K562 (cell line): ENCODE measurements around the gene ZC3H7B. TPM values are rescaled to one million over a fixed set of nuclear protein-coding genes. Genes with fewer than 3 reads are reported as not detected.

ENCODE experiments used
- CGGBP1 ChIP-seq: fragments of 250-450 bp; sonication (Bioruptor Pico); IDR thresholded peaks from 2 replicates; pipeline ENCODE4 v1.9.0; 2021; ENCODE audit warnings: mild to moderate bottlenecking
- HINFP ChIP-seq: fragments of 450-650 bp; conservative IDR thresholded peaks from 2 replicates; pipeline ENCODE4 v1.6.1; 2016; ENCODE audit warnings: missing genetic modification characterization, low read depth, mild to moderate bottlenecking, control low read depth, missing compliant biosample characterization
- MYNN ChIP-seq, 2 experiments: sonication (generic); formaldehyde crosslinking in 1 of 2; IDR thresholded peaks; 2 replicates each; pipeline versions ENCODE4 v1.5.0 to v1.6.1; 2016 to 2020; ENCODE audit warnings: antibody characterized with exemption in 1 of 2, missing genetic modification reagents in 1 of 2
- NCOA2 ChIP-seq, 2 experiments: fragments of 450-650 bp; IDR thresholded peaks; 2 replicates each; pipeline ENCODE4 v1.6.1; 2018; ENCODE audit warnings: mild to moderate bottlenecking in 2 of 2, moderate library complexity in 1 of 2; ENCODE audit not compliant: partially characterized antibody in 2 of 2
- SFPQ ChIP-seq: fragments of 200-400 bp; formaldehyde crosslinking; IDR thresholded peaks from 2 replicates; pipeline ENCODE4 v1.6.1; 2017; ENCODE audit warnings: mild to moderate bottlenecking, low read depth, low read length, moderate library complexity
- polyA plus RNA-seq, 8 experiments: library from polyadenylated mRNA; depleted of rRNA in 4 of 8; stranded (reverse) in 5 of 8; unstranded in 3 of 8; fragments of >200 nt; fragmentation: Nextera tagmentation in 2 of 8; fragmentation: Illumina TruSeq in 1 of 8; extraction: Ambion mirVana in 2 of 8; extraction: Trizol in 1 of 8; gene quantifications; 2 replicates each; pipeline versions ENCODE4 v1.2.1 to v1.2.3, GENCODE V29; 2011 to 2014; ENCODE audit warnings: inconsistent platforms in 1 of 8, missing spikeins in 1 of 8
- total RNA-seq, 7 experiments: library from RNA; depleted of rRNA in 6 of 7; stranded (reverse); fragments of >200 nt in 6 of 7; fragmentation: Illumina TruSeq in 2 of 7; extraction: Trizol in 2 of 7; gene quantifications; 2 replicates each; pipeline versions ENCODE4 v1.2.1 to v1.2.3, GENCODE V29; 2011 to 2021; ENCODE audit warnings: low replicate concordance in 1 of 7
- TF ChIP-seq, protein P1 (sequence below), 2 experiments: fragments of 450-650 bp; formaldehyde crosslinking in 1 of 2; IDR thresholded peaks; 2 replicates each; pipeline versions ENCODE4 v1.4.0 to v1.6.1; 2014 to 2020; ENCODE audit warnings: mild to moderate bottlenecking in 2 of 2, borderline replicate concordance in 1 of 2, low read depth in 1 of 2

The ZC3H7B gene
- total and polyA plus RNA-seq, 9 of the 15 experiments (the other 6 are each of a cell fraction or from before 2014, with no cell fraction given), result 0.07 to 49.8 (median 26.8) TPM

GRCh38 chr22:41333806-41334205, 32.5 kb downstream of the ZC3H7B start (continued):
- TF ChIP-seq SFPQ (no peak), CGGBP1 (no peak), HINFP (tag) (no peak), NCOA2 (IDR thresholded peaks at IDR 0.05; ENCODE audit: partially characterized antibody in 2 of 2) (no peak), MYNN (IDR thresholded peaks at IDR 0.05) (no peak), MYNN (CRISPR knock-in tag; IDR thresholded peaks at IDR 0.05) (no peak)
- TF ChIP-seq, protein P1, sequence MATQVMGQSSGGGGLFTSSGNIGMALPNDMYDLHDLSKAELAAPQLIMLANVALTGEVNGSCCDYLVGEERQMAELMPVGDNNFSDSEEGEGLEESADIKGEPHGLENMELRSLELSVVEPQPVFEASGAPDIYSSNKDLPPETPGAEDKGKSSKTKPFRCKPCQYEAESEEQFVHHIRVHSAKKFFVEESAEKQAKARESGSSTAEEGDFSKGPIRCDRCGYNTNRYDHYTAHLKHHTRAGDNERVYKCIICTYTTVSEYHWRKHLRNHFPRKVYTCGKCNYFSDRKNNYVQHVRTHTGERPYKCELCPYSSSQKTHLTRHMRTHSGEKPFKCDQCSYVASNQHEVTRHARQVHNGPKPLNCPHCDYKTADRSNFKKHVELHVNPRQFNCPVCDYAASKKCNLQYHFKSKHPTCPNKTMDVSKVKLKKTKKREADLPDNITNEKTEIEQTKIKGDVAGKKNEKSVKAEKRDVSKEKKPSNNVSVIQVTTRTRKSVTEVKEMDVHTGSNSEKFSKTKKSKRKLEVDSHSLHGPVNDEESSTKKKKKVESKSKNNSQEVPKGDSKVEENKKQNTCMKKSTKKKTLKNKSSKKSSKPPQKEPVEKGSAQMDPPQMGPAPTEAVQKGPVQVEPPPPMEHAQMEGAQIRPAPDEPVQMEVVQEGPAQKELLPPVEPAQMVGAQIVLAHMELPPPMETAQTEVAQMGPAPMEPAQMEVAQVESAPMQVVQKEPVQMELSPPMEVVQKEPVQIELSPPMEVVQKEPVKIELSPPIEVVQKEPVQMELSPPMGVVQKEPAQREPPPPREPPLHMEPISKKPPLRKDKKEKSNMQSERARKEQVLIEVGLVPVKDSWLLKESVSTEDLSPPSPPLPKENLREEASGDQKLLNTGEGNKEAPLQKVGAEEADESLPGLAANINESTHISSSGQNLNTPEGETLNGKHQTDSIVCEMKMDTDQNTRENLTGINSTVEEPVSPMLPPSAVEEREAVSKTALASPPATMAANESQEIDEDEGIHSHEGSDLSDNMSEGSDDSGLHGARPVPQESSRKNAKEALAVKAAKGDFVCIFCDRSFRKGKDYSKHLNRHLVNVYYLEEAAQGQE (IDR thresholded peaks at IDR 0.05; ENCODE audit: borderline replicate concordance), result no peak
- TF ChIP-seq, protein P1 (CRISPR knock-in tag; IDR thresholded peaks at IDR 0.05; ENCODE audit: low read depth), result no peak
